ENCODE results near the gene KBTBD7. TPM values are rescaled to one million over a fixed set of nuclear protein-coding genes. Genes with fewer than 3 reads are reported as not detected.

The KBTBD7 gene
- total RNA-seq, 1 experiment from 2014 or later: 12.9 TPM

DNA sequence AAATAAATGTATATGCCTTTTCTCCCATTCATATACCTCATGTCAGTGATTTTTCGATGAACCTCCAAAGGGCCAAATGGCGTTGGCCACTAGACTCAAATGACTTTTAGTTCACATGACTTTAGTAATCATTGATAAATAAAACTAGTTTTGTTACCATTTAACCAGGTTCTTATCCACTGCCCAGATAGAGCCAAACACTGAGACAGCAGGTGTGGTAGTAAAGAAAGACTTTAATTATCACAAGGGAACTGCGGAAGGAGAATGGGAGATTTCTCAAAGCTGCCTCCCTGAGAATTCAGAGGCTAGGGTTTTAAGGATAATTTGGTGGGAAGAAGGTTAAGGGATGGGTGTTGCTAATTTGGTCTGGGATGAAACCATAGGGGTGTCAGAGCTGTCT is 42.4 kb downstream of the KBTBD7 start:
- H2BK20ac ChIP-seq (ENCODE audit: low read depth, low read length, poor library complexity, severe bottlenecking): no peak overlapping the region
- H3K27me3 ChIP-seq (ENCODE audit: insufficient read depth, low read length): no peaks in the 10 kb centered on the region
- H3T11ph ChIP-seq (ENCODE audit: low read length): no peak overlapping the region
- H2BK12ac ChIP-seq (ENCODE audit: insufficient read length, low read depth, low read length): no peak overlapping the region
- no peak overlapping the region for H3K9ac ChIP-seq (ENCODE audit: extremely low read depth, insufficient read length, low read length)
- H3K14ac ChIP-seq (ENCODE audit: insufficient read depth, low read length): no peak overlapping the region
- no peaks in the 10 kb centered on the region for H3K79me2 ChIP-seq (ENCODE audit: insufficient read depth, low read length)
- no peak overlapping the region for H4K91ac ChIP-seq (ENCODE audit: insufficient read length, low read depth, low read length)
- H3K27ac ChIP-seq (ENCODE audit: insufficient read length, low read depth, low read length): no peak overlapping the region
- H2BK120ac ChIP-seq (ENCODE audit: low read depth, low read length, poor library complexity, severe bottlenecking): no peak overlapping the region
- H3K4ac ChIP-seq (ENCODE audit: low read depth, low read length): no peak overlapping the region
- no peaks in the 10 kb centered on the region for H3K79me1 ChIP-seq (ENCODE audit: insufficient read depth, low read depth, low read length, poor library complexity, severe bottlenecking)
- no peak overlapping the region for H2AK5ac ChIP-seq (ENCODE audit: insufficient read length, low read length)
- H3K4me1 ChIP-seq (ENCODE audit: insufficient read depth, low read length): no peaks in the 10 kb centered on the region
- H2BK5ac ChIP-seq (ENCODE audit: insufficient read length, low read length): no peak overlapping the region
- no peak overlapping the region for H3K18ac ChIP-seq (ENCODE audit: insufficient read length, low read depth, low read length)
- H3K23me2 ChIP-seq (ENCODE audit: insufficient read length, low read depth, low read length, poor library complexity, severe bottlenecking): no peaks in the 10 kb centered on the region
- H3K56ac ChIP-seq (ENCODE audit: insufficient read length, low read depth, low read length): no peak overlapping the region
- H4K8ac ChIP-seq (replicated peaks; ENCODE audit: insufficient read length, low read depth, low read length): no peak overlapping the region
- H3K4me2 ChIP-seq (ENCODE audit: insufficient read depth, insufficient read length, low read length): no peak overlapping the region
- no peak overlapping the region for H4K5ac ChIP-seq (ENCODE audit: insufficient read length, low read depth, low read length)
- H3K4me3 Mint-ChIP-seq: no peak overlapping the region
- no peak overlapping the region for H2BK15ac ChIP-seq (ENCODE audit: low read depth, low read length)
- no peak for DNase-seq
- H3K27ac Mint-ChIP-seq: no peak overlapping the region
- no CpG with 5 or more reads among the region's 3 CpGs for WGBS (ENCODE audit: extremely low coverage, insufficient read length, low lambda C conversion rate)
- H3K9me3 Mint-ChIP-seq: peaks cover 54 to 55% of the 10 kb centered on the region in 2 experiments
- peaks cover 27% of the 10 kb centered on the region for H3K9me3 ChIP-seq (ENCODE audit: control insufficient read depth, low read depth, low read length)
- H3K27me3 Mint-ChIP-seq (ENCODE audit: low read depth): peaks cover 1% of the 10 kb centered on the region; the same call in 1 of the 2 replicates
- peaks cover 46 to 55% (median 52%) of the 10 kb centered on the region in 3 experiments for H3K36me3 Mint-ChIP-seq (ENCODE audit: insufficient read depth in 1 of 3, low read depth in 3 of 3)
- no peak overlapping the region for H2AFZ ChIP-seq (ENCODE audit: low read length)
- no peak overlapping the region for H3K23ac ChIP-seq (ENCODE audit: insufficient read length, low read depth, low read length)
- peaks cover 7 to 11% of the 10 kb centered on the region in 2 experiments for H3K4me1 Mint-ChIP-seq
- no peaks in the 10 kb centered on the region for H4K20me1 ChIP-seq (ENCODE audit: control insufficient read depth, insufficient read depth, insufficient read length)
- TF ChIP-seq CTCF (conservative IDR thresholded peaks at IDR 0.05): no peak

All from H9 (cell line).